K562 (cell line): ENCODE data around the gene KMO.

Experiments
- PHB2 ChIP-seq: fragments of 450-650 bp; IDR thresholded peaks from 2 replicates; pipeline ENCODE4 v1.6.1; 2017; ENCODE audit warnings: low read depth
- TF ChIP-seq, protein P1 (sequence below): fragments of 250-450 bp; sonication (Bioruptor Pico); IDR thresholded peaks from 2 replicates; pipeline ENCODE4 v1.5.1; 2021; ENCODE audit warnings: mild to moderate bottlenecking

DNA sequence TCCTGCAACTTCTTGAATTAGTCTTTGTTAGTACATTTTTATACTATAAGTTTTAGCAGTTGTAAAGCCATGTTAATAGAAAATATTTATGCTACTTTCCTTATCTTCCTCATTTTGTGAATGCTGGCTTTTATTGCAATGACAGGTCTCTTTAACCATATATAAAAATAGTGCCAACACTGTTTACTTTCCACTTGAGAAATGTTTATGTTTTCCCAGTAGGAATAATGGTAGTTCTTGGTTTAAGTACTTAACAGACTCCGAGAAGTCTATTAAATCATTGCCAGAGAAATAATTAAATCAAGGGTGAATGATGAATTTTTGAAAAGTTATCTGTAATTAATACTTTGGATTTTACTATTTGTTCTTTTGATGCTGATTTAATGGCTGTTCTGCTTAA, 98.3 kb downstream of the KMO start:
- TF ChIP-seq, protein P1, sequence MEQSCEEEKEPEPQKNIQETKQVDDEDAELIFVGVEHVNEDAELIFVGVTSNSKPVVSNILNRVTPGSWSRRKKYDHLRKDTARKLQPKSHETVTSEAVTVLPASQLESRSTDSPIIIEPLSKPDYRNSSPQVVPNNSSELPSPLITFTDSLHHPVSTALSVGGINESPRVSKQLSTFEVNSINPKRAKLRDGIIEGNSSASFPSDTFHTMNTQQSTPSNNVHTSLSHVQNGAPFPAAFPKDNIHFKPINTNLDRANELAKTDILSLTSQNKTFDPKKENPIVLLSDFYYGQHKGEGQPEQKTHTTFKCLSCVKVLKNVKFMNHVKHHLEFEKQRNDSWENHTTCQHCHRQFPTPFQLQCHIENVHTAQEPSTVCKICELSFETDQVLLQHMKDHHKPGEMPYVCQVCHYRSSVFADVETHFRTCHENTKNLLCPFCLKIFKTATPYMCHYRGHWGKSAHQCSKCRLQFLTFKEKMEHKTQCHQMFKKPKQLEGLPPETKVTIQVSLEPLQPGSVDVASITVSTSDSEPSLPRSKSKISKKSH (CRISPR knock-in tag), result no peak
- no peak for TF ChIP-seq PHB2
